CD4-positive, CD25-positive, alpha-beta regulatory T cell (primary cell): ENCODE data around the gene RPL37. TPM values are rescaled to one million over a fixed set of nuclear protein-coding genes. Genes with fewer than 3 reads are reported as not detected.

Experiments
- ATAC-seq, 2 donors: fragments of 150-1000 bp; cut with Tn5 transposase; one replicate each; pipeline ENCODE4 v1.10.0; 2021; ENCODE audit warnings: low read depth in 2 of 2, moderate number of reproducible peaks in 2 of 2, moderate library complexity in 1 of 2
- DNase-seq, 3 donors: peaks; one replicate each; pipeline versions ENCODE4 v3.0.0 to v3.0.0-alpha.2; 2012 to 2022; ENCODE audit warnings: mixed read lengths in 1 of 3
- H3K27ac ChIP-seq: one replicate; pipeline ENCODE4 v1.7.0; 2013; ENCODE audit warnings: mild to moderate bottlenecking, low read length; ENCODE audit not compliant: insufficient read depth, poor library complexity, severe bottlenecking
- H3K27me3 ChIP-seq: one replicate; pipeline ENCODE4 v1.7.0; 2013; ENCODE audit warnings: low read length; ENCODE audit not compliant: control insufficient read depth, insufficient read depth
- H3K36me3 ChIP-seq: one replicate; pipeline ENCODE4 v1.7.0; 2013; ENCODE audit warnings: mild to moderate bottlenecking, low read length, moderate library complexity; ENCODE audit not compliant: control insufficient read depth, insufficient read depth
- H3K4me1 ChIP-seq: 2 replicates; pipeline ENCODE4 v1.7.0; 2013; ENCODE audit warnings: mild to moderate bottlenecking, low read length; ENCODE audit not compliant: insufficient read depth, control insufficient read depth, poor library complexity, severe bottlenecking
- H3K4me3 ChIP-seq: one replicate; pipeline ENCODE4 v1.7.0; 2013; ENCODE audit warnings: low read depth, mild to moderate bottlenecking, low read length, moderate library complexity
- H3K9me3 ChIP-seq, 2 experiments: 1 replicate in 1 of 2; 2 replicates in 1 of 2; pipeline ENCODE4 v1.7.0; 2013; ENCODE audit warnings: low read length in 2 of 2, mild to moderate bottlenecking in 1 of 2, moderate library complexity in 1 of 2; ENCODE audit not compliant: control insufficient read depth in 2 of 2
- H3K27ac Mint-ChIP-seq, 3 donors: one replicate each; pipeline ENCODE4 v1.8.0; 2020 to 2022; ENCODE audit warnings: mild to moderate bottlenecking in 3 of 3, mixed read lengths in 3 of 3, moderate library complexity in 2 of 3
- H3K27me3 Mint-ChIP-seq: one replicate; pipeline ENCODE4 v1.8.0; 2022; ENCODE audit warnings: mild to moderate bottlenecking, mixed read lengths
- H3K36me3 Mint-ChIP-seq: one replicate; pipeline ENCODE4 v1.8.0; 2020; ENCODE audit warnings: mixed read lengths
- H3K4me1 Mint-ChIP-seq, 4 donors: one replicate each; pipeline ENCODE4 v1.8.0; 2020 to 2022; ENCODE audit warnings: mixed read lengths in 4 of 4, mild to moderate bottlenecking in 1 of 4
- H3K4me3 Mint-ChIP-seq, 4 donors: one replicate each; pipeline ENCODE4 v1.8.0; 2020 to 2022; ENCODE audit warnings: mild to moderate bottlenecking in 4 of 4, mixed read lengths in 4 of 4, moderate library complexity in 3 of 4
- H3K9me3 Mint-ChIP-seq, 7 donors: one replicate each; pipeline ENCODE4 v1.8.0; 2020 to 2022; ENCODE audit warnings: mixed read lengths in 7 of 7, mild to moderate bottlenecking in 3 of 7, moderate library complexity in 2 of 7
- polyA plus RNA-seq, 4 donors: library from polyadenylated mRNA; unstranded; fragments of 300-500 nt; fragmentation: Illumina TruSeq; gene quantifications; one replicate each; pipeline ENCODE4 v1.2.3, GENCODE V29; 2021
- total RNA-seq: library from RNA; stranded (reverse); gene quantifications from one replicate; pipeline ENCODE4 v1.2.3, GENCODE V29; 2022

RPL37 gene
- total and polyA plus RNA-seq, 5 donors from 2014 or later = 1,729 to 2,513 (median 2,030) TPM

GRCh38 chr5:40781843-40782409 is 53.1 kb downstream of the RPL37 start:
- Mint-ChIP-seq H3K4me3 (no peak overlapping the region), H3K9me3 (no peaks in the 10 kb centered on the region), H3K27me3 (no peaks in the 10 kb centered on the region), H3K4me1 (peaks cover 53 to 61% (median 56%) of the 10 kb centered on the region in 4 donors), H3K36me3 (peaks cover 7% of the 10 kb centered on the region), H3K27ac (no peak overlapping the region)
- Histone ChIP-seq H3K9me3 (no peaks in the 10 kb centered on the region), H3K27ac (no peak overlapping the region), H3K4me1 (no peaks in the 10 kb centered on the region), H3K36me3 (peaks cover 7% of the 10 kb centered on the region), H3K27me3 (no peaks in the 10 kb centered on the region), H3K4me3 (no peak overlapping the region)
- no peak for ATAC-seq
- DNase-seq = no peak

DNA sequence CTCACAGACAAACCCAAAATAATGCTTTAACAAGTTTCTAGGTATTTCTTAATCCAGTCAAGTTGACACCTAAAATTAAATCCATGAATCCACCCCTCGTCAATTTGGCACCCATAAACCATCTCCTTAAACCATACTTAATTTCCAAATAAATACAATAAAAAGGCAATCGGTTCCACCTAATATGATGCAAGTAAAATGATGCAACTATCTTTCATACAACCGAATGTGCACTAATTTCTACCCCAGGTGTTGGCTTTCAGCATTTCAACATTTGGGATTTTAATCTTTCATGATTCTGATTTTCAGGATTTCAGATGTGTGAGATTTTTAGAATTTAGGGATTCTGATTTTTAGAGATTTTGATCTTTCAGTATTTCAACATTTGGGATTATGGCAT is 54.2 kb downstream of the RPL37 start:
- H3K4me3 ChIP-seq = no peak overlapping the region
- no peaks in the 10 kb centered on the region for H3K4me1 ChIP-seq
- Mint-ChIP-seq H3K4me3 (no peak overlapping the region), H3K27me3 (no peaks in the 10 kb centered on the region), H3K4me1 (peaks cover 49 to 58% (median 57%) of the 10 kb centered on the region in 4 donors), H3K36me3 (peaks cover 12% of the 10 kb centered on the region), H3K9me3 (no peaks in the 10 kb centered on the region), H3K27ac (peak overlapping the region in 1 of 3 donors; percentile 55)
- DNase-seq (no peak), ATAC-seq (no peak)
- H3K27ac ChIP-seq = no peak overlapping the region
- no peaks in the 10 kb centered on the region for H3K27me3 ChIP-seq
- H3K36me3 ChIP-seq = peaks cover 16% of the 10 kb centered on the region
- no peaks in the 10 kb centered on the region for H3K9me3 ChIP-seq

DNA sequence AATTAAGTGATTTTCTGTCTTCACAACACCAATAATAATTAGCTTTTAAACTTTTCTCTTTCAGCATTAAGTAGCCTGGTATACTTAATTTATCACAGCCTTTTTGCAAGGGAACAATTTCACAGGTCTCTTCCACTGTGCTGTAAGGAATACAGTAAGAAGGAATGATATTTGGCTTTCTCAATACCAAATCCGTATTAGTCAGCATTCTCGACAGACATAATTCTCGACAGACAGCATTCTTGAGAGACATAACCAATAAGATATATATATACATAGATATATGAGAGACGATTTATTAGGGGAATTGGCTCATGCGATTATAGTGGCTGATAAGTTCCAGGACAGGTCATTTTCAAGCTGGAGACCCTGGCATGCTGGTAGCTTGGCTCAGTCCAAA is 54.8 kb downstream of the RPL37 start:
- Mint-ChIP-seq H3K36me3 (peaks cover 15% of the 10 kb centered on the region), H3K27ac (peak overlapping the region in 1 of 3 donors; percentile 55), H3K9me3 (no peaks in the 10 kb centered on the region), H3K27me3 (no peaks in the 10 kb centered on the region), H3K4me1 (peaks cover 44 to 58% (median 54%) of the 10 kb centered on the region in 4 donors), H3K4me3 (no peak overlapping the region)
- Histone ChIP-seq H3K36me3 (peaks cover 23% of the 10 kb centered on the region), H3K27ac (no peak overlapping the region), H3K4me1 (no peaks in the 10 kb centered on the region), H3K4me3 (no peak overlapping the region), H3K9me3 (no peaks in the 10 kb centered on the region), H3K27me3 (no peaks in the 10 kb centered on the region)
- no peak for ATAC-seq
- DNase-seq = no peak

GRCh38 chr5:40779561-40779960 is 55.5 kb downstream of the RPL37 start:
- no peaks in the 10 kb centered on the region for H3K27me3 Mint-ChIP-seq
- no peak for ATAC-seq
- H3K4me1 ChIP-seq = no peaks in the 10 kb centered on the region
- no peak overlapping the region for H3K4me3 Mint-ChIP-seq
- no peaks in the 10 kb centered on the region for H3K27me3 ChIP-seq
- H3K36me3 ChIP-seq = peaks cover 29% of the 10 kb centered on the region
- H3K27ac Mint-ChIP-seq = no peak overlapping the region
- H3K9me3 Mint-ChIP-seq = no peaks in the 10 kb centered on the region
- H3K4me3 ChIP-seq = no peak overlapping the region
- no peaks in the 10 kb centered on the region for H3K9me3 ChIP-seq
- H3K4me1 Mint-ChIP-seq = peaks cover 43 to 58% (median 51%) of the 10 kb centered on the region in 4 donors
- no peak for DNase-seq
- no peak overlapping the region for H3K27ac ChIP-seq
- peaks cover 19% of the 10 kb centered on the region for H3K36me3 Mint-ChIP-seq

- H3K27me3 Mint-ChIP-seq = no peaks in the 10 kb centered on the region
- H3K27ac Mint-ChIP-seq = peak overlapping the region in 1 of 3 donors; percentile 67
- H3K4me3 Mint-ChIP-seq = no peak overlapping the region
- DNase-seq = no peak
- no peak for ATAC-seq
- no peaks in the 10 kb centered on the region for H3K9me3 ChIP-seq
- peaks cover 33 to 50% (median 40%) of the 10 kb centered on the region in 4 donors for H3K4me1 Mint-ChIP-seq
- H3K36me3 ChIP-seq = peaks cover 43% of the 10 kb centered on the region
- no peaks in the 10 kb centered on the region for H3K9me3 Mint-ChIP-seq
- peaks cover 24% of the 10 kb centered on the region for H3K36me3 Mint-ChIP-seq
- H3K27me3 ChIP-seq = no peaks in the 10 kb centered on the region
- H3K27ac ChIP-seq = no peak overlapping the region
- no peaks in the 10 kb centered on the region for H3K4me1 ChIP-seq
- H3K4me3 ChIP-seq = no peak overlapping the region
Observed at GRCh38 chr5:40778133-40778532, 56.9 kb downstream of the RPL37 start.

DNA sequence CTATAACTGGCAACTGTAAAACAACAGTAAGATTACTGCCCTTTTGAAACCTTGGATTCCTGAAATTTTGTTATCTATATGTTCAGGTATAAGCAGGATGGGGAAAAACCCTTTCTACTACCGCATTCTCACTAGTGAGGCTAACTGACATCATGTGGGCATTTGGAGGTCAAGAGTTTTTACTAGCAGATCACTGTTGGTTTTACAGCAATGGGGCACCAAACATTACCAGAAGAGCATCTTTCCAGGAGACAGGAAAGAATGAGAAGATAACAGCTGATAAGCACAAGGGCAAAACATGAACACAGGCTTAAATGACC is 58.4 kb downstream of the RPL37 start:
- Histone ChIP-seq H3K36me3 (peaks cover 53% of the 10 kb centered on the region), H3K4me3 (no peak overlapping the region), H3K9me3 (no peaks in the 10 kb centered on the region), H3K27me3 (no peaks in the 10 kb centered on the region), H3K4me1 (no peaks in the 10 kb centered on the region), H3K27ac (no peak overlapping the region)
- no peaks in the 10 kb centered on the region for H3K27me3 Mint-ChIP-seq
- DNase-seq = no peak
- peak overlapping the region in 1 of 3 donors; percentile 60 for H3K27ac Mint-ChIP-seq
- no peak overlapping the region for H3K4me3 Mint-ChIP-seq
- peaks cover 19 to 38% (median 30%) of the 10 kb centered on the region in 4 donors for H3K4me1 Mint-ChIP-seq
- H3K9me3 Mint-ChIP-seq = no peaks in the 10 kb centered on the region
- ATAC-seq = no peak
- peaks cover 29% of the 10 kb centered on the region for H3K36me3 Mint-ChIP-seq

GRCh38 chr5:40775846-40776657 is 59.0 kb downstream of the RPL37 start:
- Histone ChIP-seq H3K4me1 (no peaks in the 10 kb centered on the region), H3K9me3 (no peaks in the 10 kb centered on the region), H3K4me3 (no peak overlapping the region), H3K27ac (no peak overlapping the region), H3K27me3 (no peaks in the 10 kb centered on the region), H3K36me3 (peaks cover 59% of the 10 kb centered on the region)
- Mint-ChIP-seq H3K4me1 (peaks cover 14 to 33% (median 24%) of the 10 kb centered on the region in 4 donors), H3K36me3 (peaks cover 29% of the 10 kb centered on the region), H3K4me3 (peak overlapping the region in 1 of 4 donors; percentile 6), H3K9me3 (no peaks in the 10 kb centered on the region), H3K27ac (peak overlapping the region in 1 of 3 donors; percentile 60), H3K27me3 (no peaks in the 10 kb centered on the region)
- DNase-seq (no peak), ATAC-seq (no peak)
